ENCODE data around the gene CHD1.

CHD1 gene

GRCh38 chr5:98905857-98906688 lies 22.7 kb downstream of the CHD1 start:
- Histone ChIP-seq H3K27me3 (ENCODE audit: insufficient read depth, low read depth) (no peaks in the 10 kb centered on the region), H3K79me2 (ENCODE audit: insufficient read depth, low read depth) (peaks cover 63% of the 10 kb centered on the region), H3K9ac (no peak overlapping the region), H3K36me3 (ENCODE audit: insufficient read depth) (no peaks in the 10 kb centered on the region; the same call in 1 of the 2 replicates), H3K4me1 (ENCODE audit: low read depth, poor library complexity, severe bottlenecking) (peaks cover 22% of the 10 kb centered on the region), H2AFZ (ENCODE audit: low read depth) (no peak overlapping the region), H3K4me3 (IDR thresholded peaks at IDR 0.05; ENCODE audit: insufficient read depth, low read depth, low read length) (no peak overlapping the region), H3K4me2 (no peak overlapping the region), H4K20me1 (ENCODE audit: insufficient read depth) (peaks cover 35% of the 10 kb centered on the region), H3K27ac (no peak overlapping the region)
- TF ChIP-seq CTCF (conservative IDR thresholded peaks at IDR 0.05; ENCODE audit: low read depth, low read length) = peak; percentile 94

GRCh38 chr5:98904780-98905179 lies 24.0 kb downstream of the CHD1 start:
- H3K4me3 ChIP-seq (IDR thresholded peaks at IDR 0.05; ENCODE audit: insufficient read depth, low read depth, low read length) = no peak overlapping the region
- H3K27ac ChIP-seq = no peak overlapping the region
- no peak for TF ChIP-seq CTCF (conservative IDR thresholded peaks at IDR 0.05; ENCODE audit: low read depth, low read length)
- H3K4me2 ChIP-seq = no peak overlapping the region
- no peak overlapping the region for H2AFZ ChIP-seq (ENCODE audit: low read depth)
- H3K27me3 ChIP-seq (ENCODE audit: insufficient read depth, low read depth) = no peaks in the 10 kb centered on the region
- H3K36me3 ChIP-seq (ENCODE audit: insufficient read depth) = no peaks in the 10 kb centered on the region; the same call in 1 of the 2 replicates
- peaks cover 22% of the 10 kb centered on the region for H3K4me1 ChIP-seq (ENCODE audit: low read depth, poor library complexity, severe bottlenecking)
- H3K79me2 ChIP-seq (ENCODE audit: insufficient read depth, low read depth) = peaks cover 53% of the 10 kb centered on the region
- H4K20me1 ChIP-seq (ENCODE audit: insufficient read depth) = peaks cover 32% of the 10 kb centered on the region
- no peak overlapping the region for H3K9ac ChIP-seq

GRCh38 chr5:98902733-98903132 lies 26.1 kb downstream of the CHD1 start:
- H4K20me1 ChIP-seq (ENCODE audit: insufficient read depth) = peaks cover 20% of the 10 kb centered on the region
- no peak overlapping the region for H3K27ac ChIP-seq
- no peak overlapping the region for H2AFZ ChIP-seq (ENCODE audit: low read depth)
- H3K27me3 ChIP-seq (ENCODE audit: insufficient read depth, low read depth) = no peaks in the 10 kb centered on the region
- no peak for TF ChIP-seq CTCF (conservative IDR thresholded peaks at IDR 0.05; ENCODE audit: low read depth, low read length)
- H3K4me3 ChIP-seq (IDR thresholded peaks at IDR 0.05; ENCODE audit: insufficient read depth, low read depth, low read length) = no peak overlapping the region
- no peak overlapping the region for H3K4me2 ChIP-seq
- peaks cover 35% of the 10 kb centered on the region for H3K79me2 ChIP-seq (ENCODE audit: insufficient read depth, low read depth)
- peaks cover 22% of the 10 kb centered on the region for H3K4me1 ChIP-seq (ENCODE audit: low read depth, poor library complexity, severe bottlenecking)
- no peak overlapping the region for H3K9ac ChIP-seq
- peaks cover 7% of the 10 kb centered on the region; the same call in 1 of the 2 replicates for H3K36me3 ChIP-seq (ENCODE audit: insufficient read depth)

- no peak overlapping the region for H3K4me3 ChIP-seq (IDR thresholded peaks at IDR 0.05; ENCODE audit: insufficient read depth, low read depth, low read length)
- H3K36me3 ChIP-seq (ENCODE audit: insufficient read depth) = peaks cover 14% of the 10 kb centered on the region; the same call in 1 of the 2 replicates
- H3K9ac ChIP-seq = no peak overlapping the region
- no peak for TF ChIP-seq CTCF (conservative IDR thresholded peaks at IDR 0.05; ENCODE audit: low read depth, low read length)
- no peak overlapping the region for H3K27ac ChIP-seq
- peaks cover 11% of the 10 kb centered on the region; the same call in 1 of the 2 replicates for H3K79me2 ChIP-seq (ENCODE audit: insufficient read depth, low read depth)
- no peaks in the 10 kb centered on the region for H3K27me3 ChIP-seq (ENCODE audit: insufficient read depth, low read depth)
- H3K4me2 ChIP-seq = no peak overlapping the region
- H3K4me1 ChIP-seq (ENCODE audit: low read depth, poor library complexity, severe bottlenecking) = peaks cover 8% of the 10 kb centered on the region
- no peaks in the 10 kb centered on the region for H4K20me1 ChIP-seq (ENCODE audit: insufficient read depth)
- H2AFZ ChIP-seq (ENCODE audit: low read depth) = no peak overlapping the region
These were observed 29.4 kb downstream of the CHD1 start for GRCh38 chr5:98899456-98899855.
